Upper lobe of right lung (tissue), 1 donor: ENCODE results near the gene TAAR9. TPM values are rescaled to one million over a fixed set of nuclear protein-coding genes. Genes with fewer than 3 reads are reported as not detected.

Experiments used
- ATAC-seq: fragments of 200-7000 bp; cut with Tn5 transposase; one replicate; pipeline ENCODE4 v1.9.1; 2020; ENCODE audit warnings: mild to moderate bottlenecking, moderate library complexity
- DNase-seq: peaks from one replicate; pipeline ENCODE4 v3.0.0-alpha.2; 2020
- H3K27ac ChIP-seq: fragments of 200-600 bp; one replicate; pipeline ENCODE4 v1.8.0; 2022
- H3K27me3 ChIP-seq: fragments of 200-600 bp; one replicate; pipeline ENCODE4 v1.8.0; 2022; ENCODE audit warnings: mild to moderate bottlenecking
- H3K36me3 ChIP-seq: fragments of 200-600 bp; one replicate; pipeline ENCODE4 v1.8.0; 2022
- H3K4me1 ChIP-seq: fragments of 200-600 bp; one replicate; pipeline ENCODE4 v1.8.0; 2022
- H3K4me3 ChIP-seq: fragments of 200-600 bp; one replicate; pipeline ENCODE4 v1.8.0; 2022; ENCODE audit warnings: mild to moderate bottlenecking
- H3K9me3 ChIP-seq: fragments of 200-600 bp; one replicate; pipeline ENCODE4 v1.8.0; 2022
- CTCF ChIP-seq: fragments of 200-600 bp; IDR thresholded peaks from one replicate; pipeline ENCODE4 v1.8.0; 2022; ENCODE audit warnings: antibody characterized with exemption
- intact Hi-C: fragments of 100-400 bp; cut with DNase I; formaldehyde crosslinking; loops from one replicate; pipeline ENCODE4 v1.11.0; 2022
- total RNA-seq: library from RNA; stranded (reverse); fragmentation: NEBNext Ultra II Directional; extraction: Animal tissue kit (Norgen Biotek cat#: 25700); gene quantifications from one replicate; pipeline ENCODE4 v1.2.1, GENCODE V29; 2021
- donor health status: DM: no; HTN: yes; CAD: no; lungs with severe emphysema.

TAAR9 gene
- total RNA-seq, 1 donor from 2014 or later: not detected

GRCh38 chr6:132511210-132511830 lies 26.8 kb upstream of the TAAR9 start:
- ATAC-seq: peak; percentile 2
- intact Hi-C loops: no loop called here
- Histone ChIP-seq H3K4me1 (peaks cover 29% of the 10 kb centered on the region), H3K27me3 (no peaks in the 10 kb centered on the region), H3K9me3 (no peaks in the 10 kb centered on the region), H3K36me3 (no peaks in the 10 kb centered on the region), H3K27ac (peak overlapping the region; percentile 90), H3K4me3 (peak overlapping the region; percentile 71)
- no peak for TF ChIP-seq CTCF
- no peak for DNase-seq

- Histone ChIP-seq H3K27me3 (no peaks in the 10 kb centered on the region), H3K27ac (peak overlapping the region; percentile 90), H3K36me3 (no peaks in the 10 kb centered on the region), H3K9me3 (no peaks in the 10 kb centered on the region), H3K4me3 (peak overlapping the region; percentile 71), H3K4me1 (peaks cover 29% of the 10 kb centered on the region)
- ATAC-seq: no peak
- TF ChIP-seq CTCF: no peak
- DNase-seq: no peak
- intact Hi-C loops: no loop called here
These were observed 26.3 kb upstream of the TAAR9 start for GRCh38 chr6:132511831-132512220.

- no peak for ATAC-seq
- no peak for DNase-seq
- TF ChIP-seq CTCF: no peak
- H3K27me3 ChIP-seq: no peaks in the 10 kb centered on the region
- intact Hi-C loops: no loop called here
- peak overlapping the region; percentile 71 for H3K4me3 ChIP-seq
- H3K4me1 ChIP-seq: peaks cover 29% of the 10 kb centered on the region
- H3K9me3 ChIP-seq: no peaks in the 10 kb centered on the region
- peak overlapping the region; percentile 90 for H3K27ac ChIP-seq
- H3K36me3 ChIP-seq: no peaks in the 10 kb centered on the region
These were observed 25.8 kb upstream of the TAAR9 start for GRCh38 chr6:132512342-132512637.

- intact Hi-C loops: no loop called here
- H3K9me3 ChIP-seq: no peaks in the 10 kb centered on the region
- DNase-seq (peak; percentile 95), ATAC-seq (peak; percentile 96)
- H3K4me1 ChIP-seq: peaks cover 29% of the 10 kb centered on the region
- peak within 1 kb of the TSS; percentile 71 for H3K4me3 ChIP-seq
- no peak for TF ChIP-seq CTCF
- H3K27me3 ChIP-seq: no peaks in the 10 kb centered on the region
- peak within 1 kb of the TSS; percentile 90 for H3K27ac ChIP-seq
- H3K36me3 ChIP-seq: no peaks in the 10 kb centered on the region
These were observed 25.1 kb upstream of the TAAR9 start, which contains the start of gene STX7 for GRCh38 chr6:132512638-132513632. STX7 (minus strand) TSS chr6:132513116; CDS start chr6:132503530, 9,586 bp downstream.

- TF ChIP-seq CTCF: no peak
- Histone ChIP-seq H3K27me3 (no peaks in the 10 kb centered on the region), H3K36me3 (no peaks in the 10 kb centered on the region), H3K4me1 (peaks cover 23% of the 10 kb centered on the region), H3K4me3 (peak overlapping the region; percentile 71), H3K9me3 (no peaks in the 10 kb centered on the region), H3K27ac (peak overlapping the region; percentile 90)
- DNase-seq (no peak), ATAC-seq (no peak)
- intact Hi-C loops: no loop called here
These were observed 24.1 kb upstream of the TAAR9 start for GRCh38 chr6:132513831-132514545.
